Measurements from ENCODE around the gene RELA.

The RELA gene

GRCh38 chr11:65613091-65613928 lies 49.4 kb downstream of the RELA start:
- DNase-seq (ENCODE audit: low read depth in 2 of 2): no peak

- DNase-seq (ENCODE audit: low read depth in 2 of 2): no peak
Measured at GRCh38 chr11:65612691-65613090, 50.0 kb downstream of the RELA start.

- DNase-seq (ENCODE audit: low read depth in 2 of 2): no peak
Measured at GRCh38 chr11:65611758-65612603, 50.7 kb downstream of the RELA start.

- DNase-seq (ENCODE audit: low read depth in 2 of 2): no peak
Measured at GRCh38 chr11:65611028-65611757, 51.5 kb downstream of the RELA start.

- no peak for DNase-seq (ENCODE audit: low read depth in 2 of 2)
Measured at GRCh38 chr11:65610404-65610803, 52.3 kb downstream of the RELA start.

- no peak for DNase-seq (ENCODE audit: low read depth in 2 of 2)
Measured at GRCh38 chr11:65609665-65610064, 53.1 kb downstream of the RELA start.

- no peak for DNase-seq (ENCODE audit: low read depth in 2 of 2)
Measured at GRCh38 chr11:65609229-65609628, 53.5 kb downstream of the RELA start.

GRCh38 chr11:65607614-65608426 lies 54.9 kb downstream of the RELA start:
- DNase-seq (ENCODE audit: low read depth in 2 of 2): no peak

- DNase-seq (ENCODE audit: low read depth in 2 of 2): no peak
Measured at GRCh38 chr11:65606876-65607613, 55.7 kb downstream of the RELA start.

- DNase-seq (ENCODE audit: low read depth in 2 of 2): no peak
Measured at GRCh38 chr11:65604258-65604657, 58.5 kb downstream of the RELA start.
